Heart left ventricle (tissue), 16 donors: ENCODE results near the gene DCLK1. TPM values are rescaled to one million over a fixed set of nuclear protein-coding genes. Genes with fewer than 3 reads are reported as not detected.

ENCODE experiments used
- ATAC-seq, 4 donors: fragments of 200-7000 bp; cut with Tn5 transposase; one replicate each; pipeline ENCODE4 v1.9.1; 2020 to 2022; ENCODE audit warnings: moderate library complexity in 4 of 4, mild to moderate bottlenecking in 3 of 4, moderate number of reproducible peaks in 1 of 4
- DNase-seq, 5 donors: peaks; one replicate each; pipeline ENCODE4 v3.0.0-alpha.2; 2020
- H3K27ac ChIP-seq, 12 donors: fragments of 200-600 bp; sonication (generic) in 4 of 12; one replicate each; pipeline versions ENCODE4 v1.5.0 to v1.8.0; 2016 to 2022; ENCODE audit warnings: mild to moderate bottlenecking in 2 of 12
- H3K27me3 ChIP-seq, 9 donors: fragments of 200-600 bp; sonication (generic) in 2 of 9; one replicate each; pipeline versions ENCODE4 v1.5.1 to v1.8.0; 2016 to 2022; ENCODE audit warnings: mild to moderate bottlenecking in 3 of 9
- H3K36me3 ChIP-seq, 9 donors: fragments of 200-600 bp; sonication (generic) in 2 of 9; one replicate each; pipeline versions ENCODE4 v1.5.0 to v1.8.0; 2018 to 2022; ENCODE audit warnings: mild to moderate bottlenecking in 2 of 9
- H3K4me1 ChIP-seq, 12 donors: fragments of 200-600 bp; sonication (generic) in 4 of 12; one replicate each; pipeline versions ENCODE4 v1.5.0 to v1.8.0; 2016 to 2022; ENCODE audit warnings: mild to moderate bottlenecking in 3 of 12
- H3K4me3 ChIP-seq, 12 donors: fragments of 200-600 bp; sonication (generic) in 4 of 12; one replicate each; pipeline versions ENCODE4 v1.5.0 to v1.8.0; 2017 to 2022; ENCODE audit warnings: mild to moderate bottlenecking in 9 of 12, moderate library complexity in 4 of 12
- H3K9me3 ChIP-seq, 12 donors: fragments of 200-600 bp; sonication (generic) in 4 of 12; one replicate each; pipeline versions ENCODE4 v1.5.0 to v1.8.0; 2016 to 2022; ENCODE audit warnings: mild to moderate bottlenecking in 1 of 12
- CTCF ChIP-seq, 12 donors: fragments of 200-600 bp; sonication (generic) in 4 of 12; IDR thresholded peaks; one replicate each; pipeline versions ENCODE4 v1.5.0 to v1.8.0; 2018 to 2022; ENCODE audit warnings: antibody characterized with exemption in 12 of 12, mild to moderate bottlenecking in 5 of 12
- POLR2A ChIP-seq, 2 donors: fragments of 450-650 bp; IDR thresholded peaks; one replicate each; pipeline ENCODE4 v1.6.1; 2017; ENCODE audit warnings: antibody characterized with exemption in 2 of 2, mild to moderate bottlenecking in 2 of 2, moderate library complexity in 2 of 2
- WGBS, 4 donors: extraction: QIAGEN DNeasy Blood & Tissue Kit in 2 of 4; methylation state at CpG; one replicate each; pipeline versions ENCODE4 v1.1.5 to v1.1.7; 2013 to 2018; 5-methylcytosine and 5-hydroxymethylcytosine counted together
- intact Hi-C, 10 donors: fragments of 100-400 bp; cut with DNase I; formaldehyde crosslinking; loops; one replicate each; pipeline versions ENCODE4 v1.11.1 to v1.14.2; 2022
- polyA plus RNA-seq, 2 donors: library from polyadenylated mRNA; stranded (reverse); fragments of 200-250 nt; gene quantifications; one replicate each; pipeline ENCODE4 v1.2.3, GENCODE V29; 2013
- total RNA-seq, 9 donors: library from RNA; depleted of rRNA in 2 of 9; stranded (reverse); fragments of >200 nt in 2 of 9; fragmentation: NEBNext Ultra II Directional in 3 of 9; extraction: Animal tissue kit (Norgen Biotek cat#: 25700) in 3 of 9; gene quantifications; one replicate each; pipeline versions ENCODE4 v1.1.0 to v1.2.4, GENCODE V29; 2016 to 2023
- donor health status: ischemic (EF 13 %, LVEDD 7.1; RV severe dilation, severe dysfunction).
- donor health status: healthy with polysubstance abuse.
- donor health status: DM: no; HTN: yes; CAD: no.
- donor health status: DM: no; HTN: no; CAD: no.
- donor health status: ischemic (EF 25% LVEDD 6.9; RV normal size, moderate dysfunction).
- donor health status: ischemic (EF 25% LVEDD 5.7; RV mildly dilated, moderate dysfunction).
- donor health status: healthy.
- donor health status: DM: yes; HTN: yes; CAD: no.
- donor health status: ischemic (EF 35%, LVEDD 5.7; RV mildly dilated, moderate dysfunction).
- donor health status: nonischemic (EF 11% LVEDD 7.7; RV severe dilation, severe dysfunction).
- donor health status: DM: yes; HTN: yes; CAD: no.
- donor health status: PGD.
- donor health status: ischemic (EF 29% LVEDD 5.4; RV normal size, mild dysfunction).
- donor health status: nonischemic (EF 23%, LVEDD 6.1; RV moderate dilation, normal function).

The DCLK1 gene
- total and polyA plus RNA-seq, 11 donors, result 3.4 to 15.9 (median 11.2) TPM

- no peak for DNase-seq
- Histone ChIP-seq H3K27ac (no peak overlapping the region), H3K9me3 (peaks cover 0 to 15% (median 0%) of the 10 kb centered on the region in 12 donors), H3K27me3 (no peaks in the 10 kb centered on the region), H3K4me3 (no peak overlapping the region), H3K36me3 (no peaks in the 10 kb centered on the region), H3K4me1 (peaks cover 0 to 18% (median 3%) of the 10 kb centered on the region in 12 donors)
- intact Hi-C loops, result no loop called here
- peak in 1 of 4 donors; percentile 36 for ATAC-seq
- WGBS, 4 donors, result 40 to 57% (median 43%) methylated on average over 2 of the region's 2 CpGs
- TF ChIP-seq CTCF (IDR thresholded peaks at IDR 0.05), result no peak
- no peak for TF ChIP-seq POLR2A (IDR thresholded peaks at IDR 0.05)
These were observed 104.7 kb downstream of the DCLK1 start for GRCh38 chr13:36026531-36026930.

DNA sequence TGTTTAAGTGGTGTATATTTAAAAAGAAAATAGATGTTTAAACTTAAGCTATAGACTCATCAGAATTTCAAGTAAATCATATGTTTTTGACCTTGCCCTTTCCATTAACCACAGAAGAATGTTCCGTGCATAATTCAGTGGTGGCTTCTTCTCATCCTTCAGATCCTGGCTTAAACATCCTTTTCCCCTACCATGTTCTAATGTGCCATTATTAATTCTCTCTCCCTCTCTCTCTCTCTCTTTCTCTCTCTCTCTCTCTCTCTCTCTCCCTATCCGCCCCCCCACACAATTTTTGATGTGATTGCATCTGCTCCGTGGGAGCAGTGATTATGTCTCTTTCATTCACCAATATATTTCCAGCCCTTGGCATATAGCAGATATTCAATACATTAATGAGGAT is 116.4 kb downstream of the DCLK1 start:
- no peak for ATAC-seq
- no peak for TF ChIP-seq POLR2A (IDR thresholded peaks at IDR 0.05)
- 83 to 92% (median 88%) methylated on average over 3 of the region's 3 CpGs for WGBS, 4 donors
- no peaks in the 10 kb centered on the region for H3K4me1 ChIP-seq
- peaks cover 0 to 4% (median under 1%) of the 10 kb centered on the region in 12 donors for H3K9me3 ChIP-seq
- intact Hi-C loops, result no loop called here
- H3K27me3 ChIP-seq, result no peaks in the 10 kb centered on the region
- H3K4me3 ChIP-seq, result no peak overlapping the region
- no peak for DNase-seq
- no peaks in the 10 kb centered on the region for H3K36me3 ChIP-seq
- H3K27ac ChIP-seq, result no peak overlapping the region

DNA sequence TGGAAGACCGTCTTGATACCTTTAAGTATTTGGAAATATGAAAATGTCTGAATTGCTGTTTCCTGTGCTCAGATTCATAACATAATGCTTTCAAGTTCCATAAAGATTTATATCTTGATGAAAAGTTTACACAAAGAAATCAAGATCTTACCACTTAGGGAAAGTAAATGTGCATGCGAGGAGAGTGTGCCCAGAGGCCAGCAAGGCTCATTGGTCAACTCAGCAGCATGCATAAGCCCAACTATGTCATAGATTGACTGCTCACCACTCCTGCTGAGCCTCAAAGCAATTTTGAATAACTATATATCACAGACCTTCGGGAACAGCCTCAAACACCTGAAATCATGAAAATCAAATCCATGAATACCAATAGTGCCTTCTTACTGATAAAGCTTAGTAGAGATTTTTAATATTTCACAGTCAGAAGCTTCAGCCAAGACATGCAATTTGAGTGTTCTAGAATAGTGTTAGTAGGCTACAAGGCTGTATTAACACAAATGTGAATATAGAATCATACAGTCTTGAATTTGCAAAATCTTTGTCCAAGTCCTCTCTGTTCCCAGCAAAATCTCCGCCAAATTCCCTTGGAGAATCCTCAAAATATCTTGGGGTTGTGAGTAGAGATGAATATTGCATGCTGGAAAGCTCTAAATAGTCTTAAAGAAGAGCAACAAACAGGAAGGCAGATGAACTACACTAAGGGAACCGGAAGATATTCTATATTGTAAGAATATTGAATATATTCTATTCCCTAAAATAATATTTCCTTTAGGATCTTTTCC is 124.1 kb downstream of the DCLK1 start:
- H3K9me3 ChIP-seq, result peaks cover 0 to 5% (median 0%) of the 10 kb centered on the region in 12 donors
- DNase-seq, result no peak
- H3K4me3 ChIP-seq, result no peak overlapping the region
- no peak for ATAC-seq
- H3K36me3 ChIP-seq, result no peaks in the 10 kb centered on the region
- no peak overlapping the region for H3K27ac ChIP-seq
- TF ChIP-seq CTCF (IDR thresholded peaks at IDR 0.05), result no peak
- no peak for TF ChIP-seq POLR2A (IDR thresholded peaks at IDR 0.05)
- intact Hi-C loops, result no loop called here
- no peaks in the 10 kb centered on the region for H3K27me3 ChIP-seq
- 66 to 70% (median 67%) methylated on average over 5 of the region's 5 CpGs for WGBS, 4 donors
- H3K4me1 ChIP-seq, result no peaks in the 10 kb centered on the region

- no peaks in the 10 kb centered on the region for H3K36me3 ChIP-seq
- no peak for DNase-seq
- no peak for ATAC-seq
- no peaks in the 10 kb centered on the region for H3K4me1 ChIP-seq
- no peak for TF ChIP-seq POLR2A (IDR thresholded peaks at IDR 0.05)
- no peak for TF ChIP-seq CTCF (IDR thresholded peaks at IDR 0.05)
- no peak overlapping the region for H3K4me3 ChIP-seq
- WGBS, 4 donors, result 64 to 80% (median 76%) methylated on average over 4 of the region's 4 CpGs
- H3K27ac ChIP-seq, result no peak overlapping the region
- no peaks in the 10 kb centered on the region for H3K27me3 ChIP-seq
- intact Hi-C loops, result no loop called here
- H3K9me3 ChIP-seq, result peaks cover 0 to 5% (median 0%) of the 10 kb centered on the region in 12 donors
These were observed 124.8 kb downstream of the DCLK1 start for GRCh38 chr13:36006347-36006746.
